ENCODE measurements around the gene RAPGEF4.
"Not testable (repeated sequence)": the region's sequence is repeated elsewhere in the genome, so short reads cannot be mapped to it uniquely, and the experiment has no call there.

RAPGEF4 gene

GRCh38 chr2:173077506-173078177 is 342.0 kb downstream of the RAPGEF4 start:
- no peak for DNase-seq

- no peak for DNase-seq
Observed at GRCh38 chr2:173079141-173079540, 343.5 kb downstream of the RAPGEF4 start.

GRCh38 chr2:173079973-173080860 is 344.6 kb downstream of the RAPGEF4 start:
- no peak for DNase-seq

- DNase-seq = no peak
Observed at GRCh38 chr2:173086518-173087213, 351.0 kb downstream of the RAPGEF4 start.

- DNase-seq = no peak
Observed at GRCh38 chr2:173087214-173087581, 351.6 kb downstream of the RAPGEF4 start.

- no peak for DNase-seq
Observed at GRCh38 chr2:173087793-173088496, 352.3 kb downstream of the RAPGEF4 start.

- DNase-seq = peak; percentile 50
Observed at GRCh38 chr2:173090276-173090877, 354.7 kb downstream of the RAPGEF4 start.

- DNase-seq = no peak
Observed at GRCh38 chr2:173090973-173091660, 355.5 kb downstream of the RAPGEF4 start.

- DNase-seq = no peak
Observed at GRCh38 chr2:173091910-173092309, 356.3 kb downstream of the RAPGEF4 start.

- no peak for DNase-seq
Observed at GRCh38 chr2:173092844-173093402, 357.3 kb downstream of the RAPGEF4 start.

GRCh38 chr2:173093617-173094016 is 358.0 kb downstream of the RAPGEF4 start:
- not testable (repeated sequence) for DNase-seq

GRCh38 chr2:173094731-173095130 is 359.1 kb downstream of the RAPGEF4 start:
- no peak for DNase-seq

GRCh38 chr2:173095356-173095755 is 359.7 kb downstream of the RAPGEF4 start:
- DNase-seq = no peak

- DNase-seq = no peak
Observed at GRCh38 chr2:173099271-173099670, 363.6 kb downstream of the RAPGEF4 start.

- no peak for DNase-seq
Observed at GRCh38 chr2:173099804-173100203, 364.2 kb downstream of the RAPGEF4 start.

GRCh38 chr2:173101687-173102086 is 366.0 kb downstream of the RAPGEF4 start:
- DNase-seq = no peak
